Ectodermal cell (in vitro differentiated cells): Measurements from ENCODE around the gene PRSS35.
"Not testable (repeated sequence)": the region's sequence is repeated elsewhere in the genome, so short reads cannot be mapped to it uniquely, and the experiment has no call there.

Experiments used
- H3K27ac ChIP-seq: 2 replicates; pipeline ENCODE4 v1.7.0; 2013; ENCODE audit warnings: mild to moderate bottlenecking, low read depth, low read length; ENCODE audit not compliant: insufficient read depth, poor library complexity, severe bottlenecking
- H3K27me3 ChIP-seq: 2 replicates; pipeline ENCODE4 v1.7.0; 2013; ENCODE audit warnings: mild to moderate bottlenecking, low read length; ENCODE audit not compliant: insufficient read depth, control insufficient read depth, poor library complexity, severe bottlenecking
- H3K36me3 ChIP-seq: one replicate; pipeline ENCODE4 v1.7.0; 2013; ENCODE audit warnings: low read length; ENCODE audit not compliant: control insufficient read depth, insufficient read depth
- H3K4me1 ChIP-seq: one replicate; pipeline ENCODE4 v1.7.0; 2013; ENCODE audit warnings: low read length; ENCODE audit not compliant: control insufficient read depth, insufficient read depth
- H3K4me3 ChIP-seq: 2 replicates; pipeline ENCODE4 v1.7.0; 2013; ENCODE audit warnings: low read depth, low read length, control low read depth; ENCODE audit not compliant: insufficient read depth
- H3K9me3 ChIP-seq: 2 replicates; pipeline ENCODE4 v1.7.0; 2013; ENCODE audit warnings: mild to moderate bottlenecking, low read length, moderate library complexity; ENCODE audit not compliant: control insufficient read depth
- WGBS, 2 experiments: methylation state at CpG; one replicate each; pipeline ENCODE4 v1.1.7; 2013; ENCODE audit warnings: missing lambda C conversion rate in 2 of 2; 5-methylcytosine and 5-hydroxymethylcytosine counted together

The PRSS35 gene

GRCh38 chr6:83514466-83514865 lies 2.1 kb downstream of the PRSS35 start:
- peaks cover 7% of the 10 kb centered on the region for H3K27me3 ChIP-seq
- WGBS, 2 experiments = 96% methylated on average over 1 of the region's 1 CpG
- H3K36me3 ChIP-seq = no peaks in the 10 kb centered on the region
- no peaks in the 10 kb centered on the region for H3K9me3 ChIP-seq
- no peak overlapping the region for H3K4me3 ChIP-seq
- H3K4me1 ChIP-seq = peaks cover 8% of the 10 kb centered on the region
- no peak overlapping the region for H3K27ac ChIP-seq

- Histone ChIP-seq H3K27ac (no peak overlapping the region), H3K27me3 (peaks cover 7% of the 10 kb centered on the region), H3K4me3 (no peak overlapping the region), H3K9me3 (no peaks in the 10 kb centered on the region), H3K36me3 (no peaks in the 10 kb centered on the region), H3K4me1 (peaks cover 8% of the 10 kb centered on the region)
- 25 to 60% methylated on average over 1 to 3 of the region's 4 CpGs for WGBS, 2 experiments
Observed at GRCh38 chr6:83514866-83515466, 2.6 kb downstream of the PRSS35 start.

GRCh38 chr6:83517500-83517899 lies 5.2 kb downstream of the PRSS35 start:
- 37 to 46% methylated on average over 1 of the region's 1 CpG for WGBS, 2 experiments
- H3K4me1 ChIP-seq = peaks cover 8% of the 10 kb centered on the region
- no peak overlapping the region for H3K27ac ChIP-seq

GRCh38 chr6:83518816-83519480 lies 6.6 kb downstream of the PRSS35 start:
- no peaks in the 10 kb centered on the region for H3K27me3 ChIP-seq
- no peaks in the 10 kb centered on the region for H3K36me3 ChIP-seq
- H3K27ac ChIP-seq = no peak overlapping the region
- WGBS, 2 experiments = 90% methylated on average over 2 of the region's 4 CpGs; no CpG with 5 or more reads in 1 of the 2 experiments
- no peaks in the 10 kb centered on the region for H3K9me3 ChIP-seq
- no peaks in the 10 kb centered on the region for H3K4me1 ChIP-seq
- no peak overlapping the region for H3K4me3 ChIP-seq

More at GRCh38 chr6:83517500-83517899, 5.2 kb downstream of the PRSS35 start:
- no peak overlapping the region for H3K4me3 ChIP-seq
- H3K9me3 ChIP-seq = no peaks in the 10 kb centered on the region
- H3K36me3 ChIP-seq = no peaks in the 10 kb centered on the region
- H3K27me3 ChIP-seq = peaks cover 7% of the 10 kb centered on the region

GRCh38 chr6:83536034-83536646 lies 23.8 kb downstream of the PRSS35 start:
- 52 to 58% methylated on average over 5 of the region's 5 CpGs for WGBS, 2 experiments
- no peak overlapping the region for H3K4me3 ChIP-seq

GRCh38 chr6:83536647-83537589 lies 24.6 kb downstream of the PRSS35 start:
- Histone ChIP-seq H3K27ac (no peak overlapping the region), H3K4me1 (no peaks in the 10 kb centered on the region), H3K36me3 (no peaks in the 10 kb centered on the region), H3K9me3 (no peaks in the 10 kb centered on the region), H3K27me3 (no peaks in the 10 kb centered on the region), H3K4me3 (no peak overlapping the region)
- WGBS, 2 experiments = 77 to 91% methylated on average over 3 to 4 of the region's 4 CpGs

More at GRCh38 chr6:83536034-83536646, 23.8 kb downstream of the PRSS35 start:
- H3K27me3 ChIP-seq = no peaks in the 10 kb centered on the region
- H3K36me3 ChIP-seq = no peaks in the 10 kb centered on the region
- H3K4me1 ChIP-seq = no peaks in the 10 kb centered on the region
- H3K27ac ChIP-seq = no peak overlapping the region
- no peaks in the 10 kb centered on the region for H3K9me3 ChIP-seq

- no peaks in the 10 kb centered on the region for H3K36me3 ChIP-seq
- WGBS, 2 experiments = 85 to 86% methylated on average over 3 to 4 of the region's 4 CpGs
- H3K27ac ChIP-seq = no peak overlapping the region
- H3K4me1 ChIP-seq = no peaks in the 10 kb centered on the region
- no peak overlapping the region for H3K4me3 ChIP-seq
- H3K27me3 ChIP-seq = no peaks in the 10 kb centered on the region
- no peaks in the 10 kb centered on the region for H3K9me3 ChIP-seq
Observed at GRCh38 chr6:83539678-83540077, 27.3 kb downstream of the PRSS35 start.

- Histone ChIP-seq H3K27ac (no peak overlapping the region), H3K4me3 (no peak overlapping the region), H3K4me1 (no peaks in the 10 kb centered on the region), H3K36me3 (no peaks in the 10 kb centered on the region), H3K27me3 (no peaks in the 10 kb centered on the region), H3K9me3 (no peaks in the 10 kb centered on the region)
- WGBS, 2 experiments = 81 to 89% methylated on average over 5 of the region's 5 CpGs
Observed at GRCh38 chr6:83546636-83547035, 34.3 kb downstream of the PRSS35 start.

- not testable (repeated sequence) for H3K36me3 ChIP-seq, H3K27ac ChIP-seq, H3K27me3 ChIP-seq, H3K4me1 ChIP-seq, H3K9me3 ChIP-seq, H3K4me3 ChIP-seq
- 84 to 97% methylated on average over 2 of the region's 5 CpGs for WGBS, 2 experiments
Observed at GRCh38 chr6:83550482-83550881, 38.1 kb downstream of the PRSS35 start.

GRCh38 chr6:83551748-83552147 lies 39.4 kb downstream of the PRSS35 start:
- WGBS, 2 experiments = 90 to 95% methylated on average over 4 of the region's 4 CpGs
- not testable (repeated sequence) for H3K27ac ChIP-seq, H3K4me1 ChIP-seq, H3K27me3 ChIP-seq, H3K36me3 ChIP-seq, H3K4me3 ChIP-seq, H3K9me3 ChIP-seq
